Bronchial epithelial cell (primary cell): ENCODE results near the gene ZNF675. TPM values are rescaled to one million over a fixed set of nuclear protein-coding genes. Genes with fewer than 3 reads are reported as not detected.
"Not testable (repeated sequence)": the region's sequence is repeated elsewhere in the genome, so short reads cannot be mapped to it uniquely, and the experiment has no call there.

Experiments
- DNase-seq: peaks from one replicate; pipeline ENCODE4 v3.0.0-alpha.2; 2010; ENCODE audit warnings: low read depth
- FAIRE-seq: peaks from 2 replicates; lab custom pipeline; 2011; peaks lifted over from hg19 to GRCh38; lab: Jason Lieb, UNC
- H3K27me3 ChIP-seq: 2 replicates; pipeline ENCODE4 v1.5.1; 2011; ENCODE audit warnings: low read length; ENCODE audit not compliant: control insufficient read depth, insufficient read depth
- H3K36me3 ChIP-seq: 2 replicates; pipeline ENCODE4 v1.5.1; 2011; ENCODE audit warnings: low read length; ENCODE audit not compliant: control insufficient read depth, insufficient read depth
- H3K4me3 ChIP-seq: 2 replicates; pipeline ENCODE4 v1.5.1; 2011; ENCODE audit warnings: mild to moderate bottlenecking, low read depth, low read length, control low read depth
- CTCF ChIP-seq: IDR thresholded peaks from 2 replicates; pipeline ENCODE4 v1.5.1; 2011; ENCODE audit warnings: mild to moderate bottlenecking, moderate library complexity, low read length, control low read depth, inconsistent platforms; ENCODE audit not compliant: insufficient read depth, severe bottlenecking
- total RNA-seq: library from RNA; depleted of rRNA; stranded (reverse); fragments of >200 nt; gene quantifications from 2 replicates; pipeline ENCODE4 v1.2.1, GENCODE V29; 2014

Gene ZNF675
- total RNA-seq, 1 donor from 2014 or later: 7.4 TPM

- DNase-seq (no peak), FAIRE-seq (no peak)
- peaks cover 4% of the 10 kb centered on the region for H3K36me3 ChIP-seq
Observed at GRCh38 chr19:23665651-23666410, 21.2 kb downstream of the ZNF675 start.

GRCh38 chr19:23649817-23650216 lies 37.2 kb downstream of the ZNF675 start:
- not testable (repeated sequence) for DNase-seq, H3K36me3 ChIP-seq, FAIRE-seq, H3K4me3 ChIP-seq, H3K27me3 ChIP-seq

More at GRCh38 chr19:23665651-23666410, 21.2 kb downstream of the ZNF675 start:
- Histone ChIP-seq H3K27me3 (no peaks in the 10 kb centered on the region), H3K4me3 (no peak overlapping the region)
- no peak for TF ChIP-seq CTCF

Other genes with a start within 250 kb of the ZNF675 start
- gene ZNF681, start 71.7 kb upstream of the ZNF675 start, total RNA-seq: 1.1 and 1.2 TPM in 2 replicates
- 0.79 and 3.2 TPM in 2 replicates for gene ZNF726, start 227.7 kb upstream of the ZNF675 start, total RNA-seq